H1 (cell line): Measurements from ENCODE around the gene FOXI3. TPM values are rescaled to one million over a fixed set of nuclear protein-coding genes. Genes with fewer than 3 reads are reported as not detected.

Source experiments
- CTCF ChIA-PET: fragments of 300-600 bp; sonication (Branson Sonifier 250); formaldehyde crosslinking; loops from one replicate; lab custom pipeline; 2021; ENCODE audit not compliant: partially characterized antibody; lab: Charles Lee
- POLR2A ChIA-PET: fragments of 300-600 bp; sonication (Branson Sonifier 250); formaldehyde crosslinking; loops from one replicate; lab custom pipeline; 2021; ENCODE audit warnings: inconsistent platforms; ENCODE audit not compliant: partially characterized antibody; lab: Charles Lee
- DNase-seq, 2 experiments: peaks; one replicate each; pipeline versions ENCODE4 v3.0.0 to v3.0.0-alpha.2; 2010 to 2022; ENCODE audit warnings: low spot score in 2 of 2, low read depth in 1 of 2, mixed read lengths in 1 of 2
- FAIRE-seq: peaks from 2 replicates; lab custom pipeline; 2011; peaks lifted over from hg19 to GRCh38; lab: Jason Lieb, UNC
- H2AFZ ChIP-seq: 2 replicates; pipeline ENCODE4 v1.8.1; 2012; ENCODE audit warnings: low read length, inconsistent platforms
- H2AK5ac ChIP-seq: 2 replicates; pipeline ENCODE4 v1.6.1; 2013; ENCODE audit warnings: low read depth, low read length
- H2BK120ac ChIP-seq: replicated peaks from 2 replicates; pipeline ENCODE3; 2013; ENCODE audit warnings: low read depth, low read length, inconsistent platforms
- H2BK12ac ChIP-seq: 2 replicates; pipeline ENCODE4 v1.6.1; 2013; ENCODE audit warnings: low read depth, low read length
- H2BK15ac ChIP-seq: 2 replicates; pipeline ENCODE4 v1.6.1; 2013; ENCODE audit warnings: low read length
- H2BK20ac ChIP-seq: 2 replicates; pipeline ENCODE4 v1.6.1; 2013; ENCODE audit warnings: low read length
- H2BK5ac ChIP-seq: 2 replicates; pipeline ENCODE4 v1.6.1; 2013; ENCODE audit warnings: low read depth, low read length
- H3K14ac ChIP-seq: 2 replicates; pipeline ENCODE4 v1.6.1; 2013; ENCODE audit warnings: inconsistent platforms; ENCODE audit not compliant: insufficient read length
- H3K18ac ChIP-seq: 2 replicates; pipeline ENCODE4 v1.6.1; 2013; ENCODE audit warnings: low read length; ENCODE audit errors: extremely low read depth
- H3K23ac ChIP-seq: 2 replicates; pipeline ENCODE4 v1.6.1; 2013; ENCODE audit warnings: inconsistent platforms; ENCODE audit not compliant: insufficient read length
- H3K23me2 ChIP-seq: 2 replicates; pipeline ENCODE4 v1.6.1; 2013; ENCODE audit warnings: low read depth, low read length
- H3K27ac ChIP-seq: 2 replicates; pipeline ENCODE4 v1.6.1; 2011; ENCODE audit warnings: low read depth, low read length, inconsistent platforms
- H3K27me3 ChIP-seq, 4 experiments: replicated peaks in 1 of 4; 1 replicate in 1 of 4; 2 replicates in 3 of 4; pipeline versions ENCODE4 v1.6.1 to v1.8.1; 2011 to 2013; ENCODE audit warnings: low read length in 3 of 4, mild to moderate bottlenecking in 3 of 4, inconsistent platforms in 2 of 4, mixed read lengths in 2 of 4, moderate library complexity in 1 of 4; ENCODE audit not compliant: control insufficient read depth in 3 of 4, insufficient read depth in 3 of 4; ENCODE audit errors: extremely low read depth in 1 of 4
- H3K36me3 ChIP-seq, 4 experiments: 2 replicates each; pipeline versions ENCODE4 v1.6.1 to v1.8.1; 2011 to 2013; ENCODE audit warnings: mild to moderate bottlenecking in 4 of 4, low read length in 3 of 4, moderate library complexity in 2 of 4, control low read depth in 1 of 4, inconsistent platforms in 1 of 4; ENCODE audit not compliant: insufficient read depth in 4 of 4, control insufficient read depth in 2 of 4
- H3K4ac ChIP-seq: replicated peaks from 2 replicates; pipeline ENCODE3; 2013; ENCODE audit warnings: low read length, low read depth, mixed read lengths, inconsistent platforms; ENCODE audit not compliant: insufficient read length
- H3K4me1 ChIP-seq, 4 experiments: replicated peaks in 1 of 4; 1 replicate in 1 of 4; 2 replicates in 3 of 4; pipeline versions ENCODE4 v1.6.1 to v1.8.1; 2011 to 2013; ENCODE audit warnings: low read length in 3 of 4, inconsistent platforms in 2 of 4, mixed read lengths in 1 of 4; ENCODE audit not compliant: insufficient read depth in 4 of 4, control insufficient read depth in 3 of 4
- H3K4me2 ChIP-seq, 2 experiments: 2 replicates each; pipeline versions ENCODE4 v1.6.1 to v1.8.1; 2011 to 2013; ENCODE audit warnings: low read depth in 2 of 2, low read length in 2 of 2, control low read depth in 1 of 2, inconsistent platforms in 1 of 2, mild to moderate bottlenecking in 1 of 2; ENCODE audit not compliant: insufficient read depth in 1 of 2
- H3K4me3 ChIP-seq, 4 experiments: fragments of 200-600, 300-600 bp in 1 of 4; sonication (generic), shearing (Covaris generic), sonication (Bioruptor Twin) in 1 of 4; 2 replicates each; pipeline versions ENCODE4 v1.5.1 to v1.8.1; 2011 to 2016; ENCODE audit warnings: low read length in 4 of 4, low read depth in 3 of 4, control low read depth in 2 of 4, inconsistent platforms in 2 of 4, mild to moderate bottlenecking in 2 of 4, mixed read lengths in 1 of 4, moderate library complexity in 1 of 4; ENCODE audit not compliant: insufficient read depth in 2 of 4; ENCODE audit errors: extremely low read depth in 1 of 4
- H3K56ac ChIP-seq: replicated peaks from 2 replicates; pipeline ENCODE3; 2013; ENCODE audit warnings: low read depth, mild to moderate bottlenecking, mixed read lengths, low read length, inconsistent platforms; ENCODE audit not compliant: insufficient read length
- H3K79me1 ChIP-seq: 2 replicates; pipeline ENCODE4 v1.6.1; 2013; ENCODE audit warnings: low read depth, low read length, control low read depth
- H3K79me2 ChIP-seq, 2 experiments: 2 replicates each; pipeline versions ENCODE4 v1.6.1 to v1.8.1; 2012 to 2013; ENCODE audit warnings: low read length in 2 of 2, mild to moderate bottlenecking in 2 of 2, inconsistent platforms in 1 of 2; ENCODE audit not compliant: insufficient read depth in 2 of 2, control insufficient read depth in 1 of 2
- H3K9ac ChIP-seq, 4 experiments: replicated peaks in 1 of 4; 1 replicate in 1 of 4; 2 replicates in 3 of 4; pipeline versions ENCODE4 v1.6.1 to v1.8.1; 2011 to 2013; ENCODE audit warnings: low read depth in 3 of 4, low read length in 3 of 4, control low read depth in 2 of 4, mild to moderate bottlenecking in 2 of 4, moderate library complexity in 2 of 4, inconsistent platforms in 1 of 4; ENCODE audit errors: extremely low read depth in 1 of 4
- H3K9me3 ChIP-seq, 2 experiments: 2 replicates each; pipeline versions ENCODE4 v1.6.1 to v1.8.1; 2012 to 2013; ENCODE audit warnings: mild to moderate bottlenecking in 2 of 2, moderate library complexity in 2 of 2, control low read depth in 1 of 2, inconsistent platforms in 1 of 2, low read depth in 1 of 2, low read length in 1 of 2, mixed read lengths in 1 of 2; ENCODE audit not compliant: insufficient read depth in 2 of 2
- H4K20me1 ChIP-seq, 2 experiments: replicated peaks in 1 of 2; 2 replicates each; pipeline versions ENCODE3 to v1.8.1; 2011 to 2013; ENCODE audit warnings: inconsistent platforms in 2 of 2, low read length in 2 of 2, mild to moderate bottlenecking in 1 of 2; ENCODE audit not compliant: insufficient read depth in 2 of 2, control insufficient read depth in 1 of 2
- H4K5ac ChIP-seq: 2 replicates; pipeline ENCODE4 v1.6.1; 2013; ENCODE audit warnings: low read length, low read depth, mixed read lengths, inconsistent platforms; ENCODE audit not compliant: insufficient read length
- H4K8ac ChIP-seq: 2 replicates; pipeline ENCODE4 v1.8.0; 2013; ENCODE audit warnings: mild to moderate bottlenecking, moderate library complexity, low read length, inconsistent platforms; ENCODE audit not compliant: insufficient read depth; ENCODE audit errors: extremely low read depth
- H4K91ac ChIP-seq: replicated peaks from 2 replicates; pipeline ENCODE3; 2013; ENCODE audit warnings: low read length, mixed read lengths, inconsistent platforms; ENCODE audit not compliant: insufficient read length
- ASH2L ChIP-seq: fragments of 200-600, 300-600 bp; sonication (generic); IDR thresholded peaks from one replicate; pipeline ENCODE4 v1.7.1; 2017; ENCODE audit warnings: low read length
- HDAC2 ChIP-seq, 2 experiments: fragments of 300-600 bp in 1 of 2; sonication (generic) in 1 of 2; IDR thresholded peaks; 2 replicates each; pipeline ENCODE4 v1.6.1; 2011 to 2012; ENCODE audit warnings: low read depth in 2 of 2, low read length in 2 of 2, mild to moderate bottlenecking in 2 of 2, moderate library complexity in 2 of 2, borderline replicate concordance in 1 of 2, inconsistent platforms in 1 of 2
- MAX ChIP-seq: IDR thresholded peaks from 2 replicates; pipeline ENCODE4 v1.6.1; 2012; ENCODE audit warnings: inconsistent platforms
- POU5F1 ChIP-seq: IDR thresholded peaks from 2 replicates; pipeline ENCODE4 v1.6.1; 2011; ENCODE audit warnings: low read depth, mild to moderate bottlenecking, low read length, moderate library complexity
- RBBP5 ChIP-seq: IDR thresholded peaks from 2 replicates; pipeline ENCODE4 v1.7.1; 2012; ENCODE audit warnings: low read depth, mild to moderate bottlenecking, inconsistent platforms, low read length, moderate library complexity, borderline replicate concordance
- RNF2 ChIP-seq: fragments of 200-900, 300-1000 bp; sonication (generic); IDR thresholded peaks from 2 replicates; pipeline ENCODE4 v1.7.1; 2016; ENCODE audit warnings: borderline replicate concordance, low read depth, mild to moderate bottlenecking, antibody characterized with exemption, low read length; ENCODE audit not compliant: poor library complexity, severe bottlenecking; ENCODE audit errors: missing control alignments
- SIN3A ChIP-seq, 2 experiments: IDR thresholded peaks in 1 of 2; conservative IDR thresholded peaks in 1 of 2; 2 replicates each; pipeline ENCODE4 v1.6.1; 2011 to 2012; ENCODE audit warnings: low read length in 2 of 2, improper control_type of control experiment in 1 of 2, low read depth in 1 of 2, mild to moderate bottlenecking in 1 of 2
- TBP ChIP-seq: IDR thresholded peaks from 2 replicates; pipeline ENCODE4 v1.6.1; 2011; ENCODE audit warnings: low read depth, low read length, improper control_type of control experiment
- WGBS, 2 experiments: shearing (Covaris generic) in 1 of 2; methylation state at CpG; one replicate each; pipeline versions ENCODE4 v1.1.6 to v1.1.7; 2013 to 2015; ENCODE audit warnings: low lambda C conversion rate in 2 of 2, mixed read lengths in 2 of 2, inconsistent platforms in 1 of 2, low coverage in 1 of 2, missing lambda C conversion rate in 1 of 2; ENCODE audit not compliant: insufficient replicate concordance in 2 of 2, insufficient coverage in 1 of 2, insufficient read length in 1 of 2; ENCODE audit errors: extremely low coverage in 1 of 2, missing lambda C conversion rate in 1 of 2; 5-methylcytosine and 5-hydroxymethylcytosine counted together
- polyA plus RNA-seq, 7 experiments: library from polyadenylated mRNA; depleted of rRNA in 3 of 7; stranded (reverse) in 5 of 7; unstranded in 2 of 7; fragments of >200 nt in 5 of 7; fragments of 200-250 nt in 2 of 7; gene quantifications; 1 replicate in 5 of 7; 2 replicates in 1 of 7; 4 replicates in 1 of 7; pipeline versions ENCODE4 v1.2.1 to v1.2.3, GENCODE V29; 2011 to 2013; ENCODE audit warnings: missing spikeins in 2 of 7, mixed read lengths in 2 of 7
- total RNA-seq: library from RNA; stranded (reverse); fragmentation: NEBNext Ultra II Directional; extraction: Animal tissue kit (Norgen Biotek cat#: 25700); gene quantifications from 2 replicates; pipeline ENCODE4 v1.2.1, GENCODE V29; 2021

The FOXI3 gene
- total and polyA plus RNA-seq, 2 of the 8 experiments (the other 6 are each of a cell fraction or from before 2014, with no cell fraction given) = 6.8 to 15.9 TPM

- POLR2A ChIA-PET = interaction anchor here (1.7 kb wide), 1 partner anchor 33 kb away, joined by 3 read pairs; no protein-coding TSS in a partner anchor
- no peak overlapping the region for H3K56ac ChIP-seq
- H3K27me3 ChIP-seq = no peaks in the 10 kb centered on the region
- peak overlapping the region; percentile 66 for H4K5ac ChIP-seq
- no peak for TF ChIP-seq TBP
- TF ChIP-seq HDAC2 (IDR thresholded peaks at IDR 0.05; ENCODE audit: borderline replicate concordance in 1 of 2, low read depth in 2 of 2, low read length in 2 of 2) = peak in 1 of 2 experiments; percentile 47; a peak in 1 of 4 replicates
- TF ChIP-seq SIN3A (conservative IDR thresholded peaks at IDR 0.05 in 1 of 2, IDR thresholded peaks at IDR 0.05 in 1 of 2; ENCODE audit: low read depth in 1 of 2, low read length in 2 of 2) = peak in 1 of 2 experiments; percentile 34; a peak in 1 of 4 replicates
- TF ChIP-seq MAX = peak; percentile 22; the same call in 1 of the 2 replicates
- TF ChIP-seq ASH2L = peak; percentile 53
- TF ChIP-seq POU5F1 = peak; percentile 98
- TF ChIP-seq RBBP5 = peak; percentile 38; the same call in 1 of the 2 replicates
- TF ChIP-seq RNF2 = no peak
- H3K27ac ChIP-seq = peak overlapping the region; percentile 42
- peaks cover 3 to 39% (median 9%) of the 10 kb centered on the region in 4 experiments; a peak in 5 of 8 replicates for H3K36me3 ChIP-seq
- no peak overlapping the region for H3K9ac ChIP-seq
- H3K4me1 ChIP-seq = peaks cover 12 to 24% (median 18%) of the 10 kb centered on the region in 4 experiments
- no peak overlapping the region for H4K91ac ChIP-seq
- H2BK5ac ChIP-seq = no peak overlapping the region
- H4K20me1 ChIP-seq = peaks cover 0 to 1% of the 10 kb centered on the region in 2 experiments
- H2BK15ac ChIP-seq = no peak overlapping the region
- H2BK120ac ChIP-seq = no peak overlapping the region
- H2AFZ ChIP-seq = no peak overlapping the region
- no peak for DNase-seq
- CTCF ChIA-PET = interaction anchor here (1.0 to 4.3 kb wide), 4 partner anchors 12 to 253 kb away, joined by 3 to 27 read pairs (median 6); no protein-coding TSS in a partner anchor
- no peak overlapping the region for H3K23ac ChIP-seq
- 4% methylated on average over 4 of the region's 4 CpGs; no CpG with 5 or more reads in 1 of the 2 experiments for WGBS, 2 experiments
- peaks cover 0 to 4% of the 10 kb centered on the region in 2 experiments; a peak in 1 of 4 replicates for H3K79me2 ChIP-seq
- no peak overlapping the region for H3K4ac ChIP-seq
- H3K14ac ChIP-seq = no peak overlapping the region
- no peak overlapping the region for H2AK5ac ChIP-seq
- no peak overlapping the region for H2BK12ac ChIP-seq
- peak overlapping the region; percentile 82; the same call in 1 of the 2 replicates for H2BK20ac ChIP-seq
- H3K79me1 ChIP-seq = no peaks in the 10 kb centered on the region
- H3K23me2 ChIP-seq = no peaks in the 10 kb centered on the region; the same call in 1 of the 2 replicates
- H3K4me2 ChIP-seq = peak overlapping the region; percentile 63 to 84
- no peak overlapping the region for H4K8ac ChIP-seq
- peak overlapping the region in 1 of 4 experiments; percentile 42; a peak in 3 of 8 replicates for H3K4me3 ChIP-seq
- no peaks in the 10 kb centered on the region for H3K9me3 ChIP-seq
- peak overlapping the region; percentile 92; the same call in 1 of the 2 replicates for H3K18ac ChIP-seq
- peak; percentile 52 for FAIRE-seq
Observed at GRCh38 chr2:88443353-88443938, 9.0 kb downstream of the FOXI3 start.
